Measurements from ENCODE around the gene OMA1.
"Not testable (repeated sequence)": the region's sequence is repeated elsewhere in the genome, so short reads cannot be mapped to it uniquely, and the experiment has no call there.

The OMA1 gene

GRCh38 chr1:58524353-58524945 lies 22.1 kb downstream of the OMA1 start:
- DNase-seq, result no peak

DNA sequence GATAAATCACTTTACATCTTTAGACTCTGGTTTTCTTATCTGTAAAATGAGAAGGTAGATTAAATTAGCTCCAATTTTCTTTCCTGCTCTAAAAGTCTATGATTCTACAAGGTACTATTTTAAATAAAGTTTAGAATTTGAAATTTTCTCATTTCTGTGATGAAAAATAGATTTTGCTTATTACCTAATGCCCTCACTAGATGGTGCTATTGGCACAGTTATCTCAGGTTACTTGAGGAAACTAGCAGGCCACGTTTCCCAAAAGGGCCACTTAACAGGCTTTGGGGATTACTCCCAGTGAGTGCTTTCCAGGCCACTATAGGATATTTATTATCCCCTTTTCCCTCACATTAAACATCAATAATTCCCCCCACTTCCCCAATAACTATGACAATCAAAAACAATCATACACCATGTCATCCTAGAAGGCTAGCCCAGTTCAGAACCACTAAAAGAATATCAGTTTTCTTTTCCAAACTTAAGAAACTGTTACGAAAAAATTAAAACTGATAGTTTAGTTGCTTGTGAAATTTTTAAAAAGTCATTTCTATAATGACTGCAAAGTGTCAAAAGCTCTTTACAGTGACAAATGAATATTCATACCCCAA lies 30.6 kb downstream of the OMA1 start:
- no peak for DNase-seq

DNA sequence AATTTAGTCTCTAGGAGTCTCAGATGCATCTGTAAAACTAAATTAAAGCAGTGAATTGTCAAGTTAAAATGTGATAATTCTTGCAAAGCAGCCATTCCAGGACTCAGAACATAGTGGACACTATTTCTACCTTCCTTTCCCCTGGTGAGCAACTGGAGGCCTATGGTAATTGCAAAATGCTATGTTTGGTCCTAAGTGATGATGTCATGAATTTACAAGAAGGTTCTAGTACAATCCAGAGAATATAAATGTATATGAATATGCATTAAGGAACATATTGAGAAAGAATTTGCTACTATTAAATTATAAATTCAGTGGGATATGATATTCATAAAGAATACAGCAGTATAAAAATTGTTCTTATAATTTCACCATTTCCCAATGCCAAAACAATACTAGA lies 32.6 kb downstream of the OMA1 start:
- DNase-seq, result no peak

DNA sequence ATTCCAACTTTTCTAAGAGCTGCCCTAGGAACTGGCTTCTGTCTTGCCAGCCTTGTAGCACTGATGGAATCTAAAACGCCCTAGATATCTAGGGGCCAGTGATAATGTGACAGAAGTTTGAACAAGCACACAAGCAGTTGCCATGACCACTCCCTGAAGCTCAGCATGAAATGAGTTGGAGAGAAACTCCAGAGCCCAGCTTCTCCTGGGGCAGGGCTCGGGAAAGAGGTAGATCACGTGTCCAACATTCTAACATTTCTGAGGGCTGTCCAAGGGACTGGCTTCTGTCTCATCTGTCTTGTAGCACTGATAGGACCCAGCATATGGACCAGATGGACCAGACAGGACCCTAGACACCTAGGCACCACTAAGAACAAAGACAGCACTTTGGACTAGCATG lies 37.9 kb downstream of the OMA1 start:
- no peak for DNase-seq

DNA sequence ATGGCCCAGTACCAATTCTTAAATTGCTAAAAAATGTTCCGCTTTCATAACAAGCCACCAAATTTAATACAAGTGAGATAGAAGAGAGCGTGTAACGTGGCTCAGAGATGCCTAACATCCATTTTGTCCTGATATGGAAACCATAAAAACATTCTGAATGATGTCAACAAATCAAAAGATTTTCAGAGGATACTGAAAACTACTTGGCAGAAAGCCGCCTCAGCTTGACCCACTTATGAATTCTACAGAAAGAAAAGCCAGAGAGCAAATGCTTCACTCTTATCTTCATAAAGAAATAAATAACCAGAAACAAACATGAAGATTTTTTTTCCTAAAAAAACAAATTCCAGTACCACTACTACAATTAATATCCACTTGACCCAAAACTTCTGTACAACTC lies 41.2 kb downstream of the OMA1 start:
- no peak for DNase-seq

- no peak for DNase-seq
Measured at GRCh38 chr1:58502519-58502918, 44.0 kb downstream of the OMA1 start.

GRCh38 chr1:58500043-58500442 lies 46.5 kb downstream of the OMA1 start:
- DNase-seq, result no peak

GRCh38 chr1:58497499-58497898 lies 49.0 kb downstream of the OMA1 start:
- DNase-seq, result no peak

GRCh38 chr1:58496042-58496441 lies 50.5 kb downstream of the OMA1 start:
- no peak for DNase-seq

GRCh38 chr1:58488914-58489313 lies 57.6 kb downstream of the OMA1 start:
- not testable (repeated sequence) for DNase-seq

DNA sequence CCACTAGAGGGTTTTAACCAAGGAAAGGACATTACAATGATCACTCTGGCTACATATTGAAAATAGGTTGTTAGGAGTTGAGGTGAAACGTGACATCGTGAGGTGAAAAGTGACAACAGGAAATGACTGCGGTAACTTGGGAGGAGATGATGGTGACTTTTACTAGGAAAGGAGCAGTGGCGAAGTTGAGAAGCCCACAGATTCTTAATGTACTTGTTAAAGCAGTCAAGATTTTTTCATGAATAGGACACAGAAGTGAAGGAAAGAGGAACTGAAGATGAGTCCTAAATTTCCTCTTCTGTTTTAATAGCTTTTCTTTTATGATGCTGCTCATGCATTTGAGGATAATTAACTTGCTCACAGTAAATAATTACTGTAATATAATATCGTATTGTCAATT lies 59.5 kb downstream of the OMA1 start:
- no peak for DNase-seq

DNA sequence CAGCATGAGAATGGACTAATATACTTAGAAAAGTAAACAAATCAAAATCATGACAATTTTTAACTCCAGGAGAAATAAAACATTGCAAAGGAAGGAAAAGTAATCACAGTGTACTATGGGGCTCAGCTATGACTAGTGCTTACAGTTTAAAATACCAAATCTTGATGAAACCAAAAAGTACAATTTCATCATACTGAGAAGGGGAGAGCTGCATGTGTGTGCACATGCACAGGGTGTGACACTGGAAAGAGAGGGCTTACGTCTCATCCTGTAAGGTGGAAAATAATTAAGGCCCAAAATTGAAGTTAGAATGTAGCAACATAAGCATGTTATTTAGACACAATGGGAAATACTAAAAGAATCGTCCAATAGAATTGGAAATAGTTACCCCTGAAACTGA lies 64.6 kb downstream of the OMA1 start:
- no peak for DNase-seq

GRCh38 chr1:58480191-58480590 lies 66.3 kb downstream of the OMA1 start:
- DNase-seq, result no peak

- no peak for DNase-seq
Measured at GRCh38 chr1:58477390-58477789, 69.1 kb downstream of the OMA1 start.

DNA sequence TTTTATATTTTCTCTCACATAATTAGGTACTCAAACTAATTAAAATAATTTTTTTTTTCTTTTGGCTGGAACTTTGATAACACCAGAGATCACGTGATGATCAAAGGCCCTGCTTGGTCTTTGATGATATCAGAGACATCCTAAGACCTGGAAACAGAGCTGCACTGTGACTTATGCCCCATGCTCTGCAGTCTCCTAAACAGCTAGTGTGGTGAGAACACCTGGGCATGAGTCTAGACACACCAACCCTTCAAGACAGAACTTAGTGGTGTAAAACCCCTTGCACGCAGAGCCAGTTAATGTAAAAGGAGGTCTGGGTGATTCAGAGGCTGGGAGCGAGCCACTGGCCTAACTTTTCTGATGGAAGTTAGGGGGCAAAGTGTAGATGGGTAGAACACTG lies 70.3 kb downstream of the OMA1 start:
- no peak for DNase-seq

GRCh38 chr1:58469476-58469875 lies 77.0 kb downstream of the OMA1 start:
- DNase-seq, result no peak

DNA sequence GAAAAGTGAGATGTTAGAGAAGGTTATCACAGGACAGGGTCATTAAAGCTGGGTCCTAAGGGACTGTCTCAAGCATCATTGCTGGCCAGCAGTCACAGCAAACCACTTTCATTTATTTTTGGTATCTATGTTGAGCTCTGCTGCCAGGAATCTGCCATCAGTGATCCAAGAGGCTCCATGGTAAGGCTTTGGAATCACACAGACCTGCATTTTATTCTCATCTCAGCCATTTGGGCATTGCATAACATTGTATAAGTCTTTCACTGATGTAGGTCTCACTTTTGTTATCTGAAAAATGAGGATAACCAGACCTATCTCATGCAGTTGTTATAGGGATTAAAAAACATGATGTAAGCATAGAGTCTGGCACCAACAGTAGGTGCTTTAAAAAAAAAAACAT lies 77.5 kb downstream of the OMA1 start:
- no peak for DNase-seq

DNA sequence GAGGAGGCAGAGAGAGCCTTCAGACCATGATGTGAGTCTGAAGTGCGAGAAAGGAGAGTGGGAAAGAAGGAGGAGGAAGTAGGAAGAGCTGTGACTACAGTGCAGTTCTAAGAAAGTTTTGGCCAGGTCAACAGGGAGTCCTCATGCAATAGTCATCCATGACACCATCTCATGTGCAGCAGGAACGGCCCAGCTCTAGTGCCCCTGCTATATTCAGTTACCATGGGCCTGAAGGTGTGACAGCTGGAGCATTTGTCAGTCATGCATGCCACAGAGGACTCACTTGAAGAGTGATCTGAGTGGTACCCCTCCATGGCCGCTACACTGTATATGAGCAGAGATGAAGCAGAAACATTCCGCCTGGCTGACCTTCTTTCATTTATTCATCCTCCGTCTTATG lies 77.9 kb downstream of the OMA1 start:
- no peak for DNase-seq

DNA sequence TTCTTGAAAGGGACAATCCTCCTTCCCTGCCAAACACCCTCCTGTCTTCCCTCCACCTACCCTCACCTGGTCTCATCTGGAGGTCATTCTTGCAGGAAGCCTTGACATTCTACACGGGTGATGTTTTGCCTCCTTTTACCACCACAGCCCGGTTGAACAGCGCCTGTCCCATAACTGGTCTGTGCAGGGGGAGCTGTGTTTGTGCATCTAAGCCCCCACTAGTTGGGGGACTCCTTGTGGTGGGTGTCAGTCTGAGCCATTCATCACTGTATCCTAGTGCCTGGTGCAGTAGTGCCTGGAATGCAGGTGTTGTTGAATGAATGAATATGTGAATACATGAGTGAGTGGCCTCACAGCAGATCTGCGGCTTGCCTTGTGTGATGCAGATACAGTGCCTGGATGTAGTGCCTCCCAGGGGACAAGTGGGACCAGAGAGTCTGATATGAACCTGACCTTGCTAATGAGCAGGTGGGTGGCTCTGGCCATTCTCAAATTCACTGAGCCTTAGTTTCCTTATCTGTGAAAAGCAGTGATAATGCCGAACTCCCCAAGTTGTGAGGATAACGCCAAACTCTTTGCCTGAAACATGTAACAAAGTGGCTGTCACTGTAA lies 79.8 kb downstream of the OMA1 start:
- DNase-seq, result no peak

DNA sequence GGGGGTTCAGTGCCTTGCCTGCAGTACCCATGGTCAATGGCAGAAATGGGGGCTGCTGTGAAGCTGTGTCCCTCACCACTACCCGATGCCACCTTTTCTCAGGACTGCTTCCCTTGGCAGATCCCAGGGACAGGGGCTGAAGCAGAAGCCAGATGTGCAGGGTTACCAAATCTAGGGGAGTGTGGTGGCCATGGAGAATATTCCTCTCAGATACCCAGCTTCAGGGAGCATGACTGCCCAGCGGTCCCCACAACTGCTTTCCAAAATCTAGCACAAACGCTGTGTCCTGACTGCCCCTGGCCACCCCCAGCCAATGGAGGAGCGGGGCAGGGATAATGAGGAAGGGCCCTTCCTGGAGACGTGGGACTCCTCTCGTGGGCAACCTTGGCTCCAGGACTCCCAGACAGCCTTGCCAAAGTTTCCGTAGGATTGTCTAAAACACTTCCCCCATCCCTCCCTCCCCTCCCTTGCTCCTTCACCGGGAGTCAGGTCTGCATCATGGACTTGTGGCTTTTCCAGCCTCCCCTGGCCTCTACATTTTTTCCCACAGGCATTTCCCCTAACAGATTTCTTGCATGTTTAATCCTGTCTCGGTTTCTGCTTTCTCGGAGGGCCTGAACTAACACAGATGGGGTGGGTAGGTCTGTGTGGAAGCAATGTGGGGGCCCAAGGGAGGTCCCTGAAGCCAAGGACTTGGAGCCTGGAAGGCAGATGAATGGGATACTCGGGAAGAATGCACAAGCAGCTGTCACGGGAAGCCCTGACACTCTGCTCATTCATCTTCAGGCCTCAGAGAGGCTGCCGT lies 80.5 kb downstream of the OMA1 start:
- DNase-seq, result no peak

- DNase-seq, result no peak
Measured at GRCh38 chr1:58465176-58465575, 81.3 kb downstream of the OMA1 start.

- no peak for DNase-seq
Measured at GRCh38 chr1:58460469-58460868, 86.1 kb downstream of the OMA1 start.

DNA sequence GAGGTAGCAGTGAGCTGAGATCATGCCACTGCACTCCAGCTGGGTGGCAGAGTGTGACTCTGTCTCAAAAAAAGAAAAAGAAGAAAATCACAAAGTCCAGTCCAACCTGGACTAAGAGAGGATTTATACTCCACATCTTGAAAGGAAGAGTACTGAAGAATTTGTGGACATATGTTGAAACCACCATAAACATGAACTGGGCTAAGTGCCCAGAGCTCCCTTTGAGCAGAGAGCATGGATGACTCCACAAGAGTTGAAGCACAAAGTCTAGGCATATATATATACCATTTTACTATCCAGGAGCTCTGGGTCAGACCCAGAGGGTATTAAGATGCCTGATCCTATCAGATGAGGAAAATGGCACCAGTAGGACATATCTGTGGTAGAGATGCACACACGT lies 86.6 kb downstream of the OMA1 start:
- no peak for DNase-seq

- no peak for DNase-seq
Measured at GRCh38 chr1:58457023-58457635, 89.4 kb downstream of the OMA1 start.

Data from stimulated activated naive CD4-positive, alpha-beta T cell treated with Interleukin-2 at 50 U/mL for 16 hours (primary cell).